GM19099 (cell line): Measurements from ENCODE around the gene SPAG6.

ENCODE experiments used
- POLR2A ChIP-seq: IDR thresholded peaks from 3 replicates; pipeline ENCODE4 v1.6.1; 2011; ENCODE audit warnings: low read depth; ENCODE audit not compliant: insufficient read length; ENCODE audit errors: extremely low read depth

Gene SPAG6

DNA sequence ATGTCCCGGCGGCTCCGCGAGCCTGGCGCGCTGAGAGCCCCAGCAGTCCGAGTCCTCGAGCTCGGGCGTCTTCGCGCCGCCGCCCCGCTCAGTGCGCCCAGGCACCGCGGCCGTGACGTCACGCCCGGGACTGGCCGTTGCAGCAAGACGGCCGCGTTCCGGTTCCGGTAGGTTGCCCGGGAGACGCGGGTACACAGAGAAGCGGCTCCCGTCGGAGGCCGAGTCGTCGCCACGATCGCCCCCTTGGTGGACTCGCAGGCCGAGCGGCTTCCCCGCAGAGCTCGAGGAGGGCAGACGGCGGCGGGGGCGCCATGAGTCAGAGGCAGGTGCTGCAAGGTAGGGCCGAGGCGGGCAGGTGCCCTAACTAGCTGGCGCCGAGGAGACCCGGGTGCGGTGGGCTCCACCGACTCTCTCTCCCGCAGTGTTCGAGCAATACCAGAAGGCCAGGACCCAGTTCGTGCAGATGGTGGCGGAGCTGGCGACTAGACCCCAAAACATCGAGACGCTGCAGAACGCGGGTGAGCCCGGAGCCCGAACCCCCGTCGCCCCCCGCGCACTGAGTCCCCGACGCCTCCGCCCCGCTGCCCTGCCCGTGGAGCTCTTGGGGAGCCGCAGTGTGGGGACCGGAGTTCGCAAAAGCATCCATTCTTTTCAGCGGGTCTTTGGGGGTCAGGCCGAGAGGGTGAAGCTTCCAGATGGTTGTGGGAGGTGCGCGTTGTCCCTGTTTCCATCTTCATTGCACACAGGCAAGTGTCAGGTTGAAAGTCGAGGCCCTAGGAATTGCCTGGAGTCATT, at the start of gene SPAG6:
Gene SPAG6, plus strand, starts transcription at position 196 of the 795 bp plus-strand sequence. Its CDS starts 116 bp downstream, at position 312.
- TF ChIP-seq POLR2A, result peak; percentile 48

DNA sequence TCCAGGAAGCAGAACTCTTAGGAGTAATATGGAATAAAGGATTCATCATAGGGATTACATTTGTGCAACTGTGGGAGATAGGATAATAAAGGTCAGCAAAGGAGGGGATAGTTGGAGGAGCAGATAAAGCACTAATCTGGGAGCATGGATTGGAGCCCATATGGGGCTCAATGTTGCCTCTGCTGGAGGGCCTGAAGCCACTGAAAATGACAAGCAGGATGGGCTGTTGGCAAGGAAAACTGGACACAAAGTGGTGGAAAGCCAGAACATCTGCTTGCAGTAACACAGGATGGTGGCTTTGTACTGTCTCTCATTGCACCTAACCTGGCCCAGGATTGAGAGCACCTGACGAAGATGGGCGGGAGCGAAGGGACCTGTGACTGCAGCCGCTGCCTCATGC, 44.1 kb upstream of the SPAG6 start:
- TF ChIP-seq POLR2A, result no peak

DNA sequence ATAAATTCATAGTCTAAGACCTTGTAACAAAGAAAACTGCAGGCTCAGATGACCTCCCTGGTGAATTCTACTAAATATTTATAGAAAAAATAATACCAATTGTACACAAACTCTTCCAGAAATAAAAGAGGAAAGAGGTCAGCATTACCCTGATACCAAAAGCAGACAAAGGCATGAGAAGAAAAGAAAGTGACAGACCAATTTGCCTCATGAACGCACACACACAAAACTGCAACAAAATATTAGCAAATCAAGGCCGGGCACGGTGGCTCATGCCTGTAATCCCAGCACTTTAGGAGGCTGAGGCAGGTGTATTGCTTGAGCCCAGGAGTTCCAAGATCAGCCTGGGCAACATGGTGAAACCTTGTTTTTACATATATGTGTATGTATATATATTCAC, 41.8 kb upstream of the SPAG6 start:
- no peak for TF ChIP-seq POLR2A

DNA sequence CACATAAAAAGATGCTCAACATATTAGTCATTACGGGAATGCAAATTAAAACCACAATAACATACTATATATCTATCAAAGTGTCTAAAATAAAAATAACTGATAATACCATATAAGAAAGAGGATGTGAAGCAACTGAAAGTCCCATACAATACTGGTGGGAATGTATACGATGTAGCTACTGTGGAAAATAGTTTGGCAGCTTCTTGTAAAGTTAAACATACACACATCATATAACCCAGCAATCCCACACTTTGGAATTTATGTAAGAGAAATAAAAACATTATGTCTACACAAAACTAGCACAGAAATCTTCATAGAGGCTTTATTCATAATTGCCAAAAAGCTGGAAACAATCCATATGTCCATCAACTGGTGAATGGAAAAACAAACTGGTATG, 39.6 kb upstream of the SPAG6 start:
- TF ChIP-seq POLR2A, result no peak

DNA sequence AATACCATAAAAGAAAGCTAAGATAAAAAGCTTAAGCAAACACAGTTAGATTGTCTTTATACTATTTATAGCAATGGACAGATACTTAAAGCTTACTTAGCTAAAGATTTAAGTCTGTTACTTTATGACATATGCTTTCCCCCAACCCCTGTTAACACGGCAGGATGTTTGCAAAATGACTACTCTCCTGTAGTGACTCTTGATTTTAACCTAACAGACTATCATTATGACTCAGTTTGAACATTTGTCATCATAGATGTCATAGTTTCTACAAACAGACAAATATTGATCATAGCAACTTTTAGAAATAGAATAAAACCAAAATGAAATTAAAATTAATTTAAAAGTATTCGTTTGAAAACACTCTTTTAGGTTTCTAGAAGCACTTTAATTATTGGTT, 36.9 kb upstream of the SPAG6 start:
- no peak for TF ChIP-seq POLR2A

DNA sequence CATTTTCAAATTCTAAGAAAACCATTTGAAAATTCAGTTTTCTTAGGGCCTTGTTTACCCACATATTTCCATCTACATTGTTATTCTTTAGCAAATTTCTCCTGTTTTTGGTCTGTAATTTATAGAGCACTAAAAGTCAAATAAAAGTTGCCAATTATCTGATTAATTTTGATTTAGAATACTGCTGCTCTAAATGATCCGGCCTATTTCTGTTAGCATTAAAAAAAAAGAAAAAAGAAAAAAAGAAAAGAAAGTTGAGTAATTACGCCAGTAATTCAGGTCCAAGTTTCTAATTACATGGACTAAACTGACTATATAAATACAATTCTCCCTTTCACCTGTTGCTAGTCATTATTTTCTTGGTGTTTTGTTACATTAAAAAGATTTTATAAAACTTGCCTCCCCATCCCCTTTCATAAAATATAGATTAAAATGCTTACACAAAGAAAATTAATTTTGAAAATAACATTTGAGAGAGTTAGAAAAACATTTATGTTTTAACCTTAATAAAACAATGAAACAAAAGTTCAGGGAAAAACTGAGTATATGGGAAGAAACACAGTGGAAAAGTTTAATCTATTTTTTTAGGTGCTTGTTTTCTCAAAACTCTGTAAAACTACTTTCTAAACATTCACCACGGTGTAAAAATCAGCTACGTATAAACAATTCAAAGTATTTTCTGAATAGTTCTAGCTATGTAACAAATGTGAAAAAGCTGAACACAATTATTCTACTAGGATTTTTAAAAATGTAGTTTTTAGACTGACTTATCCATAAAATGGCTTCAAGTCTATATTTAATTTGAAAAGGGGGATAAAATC, 35.9 kb upstream of the SPAG6 start:
- no peak for TF ChIP-seq POLR2A

DNA sequence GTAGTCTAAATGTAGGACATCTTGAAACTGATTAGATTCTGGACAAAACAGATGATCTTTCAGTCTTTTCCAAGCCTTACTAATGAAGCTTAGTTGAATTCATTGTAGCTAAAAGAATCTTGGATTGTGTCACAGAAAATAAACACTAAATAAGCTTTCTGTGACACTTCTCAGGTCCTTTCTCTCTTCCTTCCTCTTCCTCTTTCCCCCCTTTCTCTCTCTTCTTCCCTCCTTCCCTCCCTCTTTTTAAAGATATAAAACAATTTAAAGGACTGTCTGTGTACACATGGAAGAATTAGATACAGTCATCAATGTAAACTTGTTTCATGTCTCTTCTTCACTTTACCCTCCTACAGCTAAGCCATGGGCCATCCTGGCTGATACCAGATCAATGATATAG, 34.4 kb upstream of the SPAG6 start:
- TF ChIP-seq POLR2A, result no peak

DNA sequence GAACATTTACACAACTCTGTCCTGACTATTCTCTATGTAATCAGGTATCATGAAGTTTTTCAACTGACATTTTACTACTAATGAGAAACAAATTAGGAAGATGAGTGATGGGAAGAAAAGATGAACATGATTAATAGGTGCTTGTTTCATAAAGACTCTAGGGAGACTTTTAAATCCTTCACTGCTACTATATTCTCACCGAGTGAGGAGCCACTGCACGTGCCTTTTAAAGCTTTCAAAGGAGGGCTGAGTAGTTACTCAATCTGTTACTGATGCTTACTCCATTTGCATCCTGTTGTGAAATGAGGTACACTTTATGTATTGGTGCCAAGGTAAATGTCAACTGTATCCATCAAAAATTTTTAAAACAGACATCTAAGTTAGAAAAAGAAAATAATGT, 30.4 kb upstream of the SPAG6 start:
- TF ChIP-seq POLR2A, result no peak

DNA sequence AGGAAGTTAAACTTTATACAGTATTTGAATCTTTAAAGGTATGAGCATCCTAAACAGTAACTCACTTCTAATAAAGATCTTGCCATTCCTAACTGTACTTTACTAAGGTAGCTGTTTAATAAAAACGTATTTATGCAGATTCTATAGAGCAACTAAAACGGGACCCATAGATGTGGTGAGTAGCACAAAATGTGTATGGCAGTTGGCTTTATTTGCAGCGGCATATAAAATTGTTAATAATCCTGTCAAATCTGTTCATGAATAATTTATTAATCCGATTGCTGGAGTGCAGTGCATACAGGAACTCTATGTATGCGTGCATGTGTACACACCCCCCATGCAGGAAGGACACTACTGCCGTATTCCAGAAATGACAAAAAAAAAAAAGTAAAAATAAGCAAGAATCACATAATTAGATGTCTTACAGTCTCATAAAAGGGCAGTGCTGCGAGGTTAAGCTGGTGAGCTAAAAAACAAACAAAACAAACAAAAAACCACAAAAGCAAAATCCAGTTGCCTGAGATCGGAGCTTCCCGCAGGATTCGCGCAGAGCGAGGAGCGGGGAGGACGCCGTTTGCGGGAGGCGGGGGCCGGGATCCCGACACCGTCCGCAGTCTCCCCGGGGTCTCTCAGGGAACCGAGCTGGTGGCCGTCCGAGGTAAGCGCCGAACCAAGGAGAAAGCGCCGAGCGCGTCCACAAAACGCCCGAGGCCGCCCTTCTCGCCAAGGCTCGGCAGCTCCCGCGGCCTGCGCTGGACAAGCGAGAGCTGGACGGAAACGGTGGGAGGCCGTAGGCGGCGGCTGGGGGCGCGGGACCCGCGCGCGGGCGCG, 29.6 kb upstream of the SPAG6 start:
- TF ChIP-seq POLR2A, result no peak

DNA sequence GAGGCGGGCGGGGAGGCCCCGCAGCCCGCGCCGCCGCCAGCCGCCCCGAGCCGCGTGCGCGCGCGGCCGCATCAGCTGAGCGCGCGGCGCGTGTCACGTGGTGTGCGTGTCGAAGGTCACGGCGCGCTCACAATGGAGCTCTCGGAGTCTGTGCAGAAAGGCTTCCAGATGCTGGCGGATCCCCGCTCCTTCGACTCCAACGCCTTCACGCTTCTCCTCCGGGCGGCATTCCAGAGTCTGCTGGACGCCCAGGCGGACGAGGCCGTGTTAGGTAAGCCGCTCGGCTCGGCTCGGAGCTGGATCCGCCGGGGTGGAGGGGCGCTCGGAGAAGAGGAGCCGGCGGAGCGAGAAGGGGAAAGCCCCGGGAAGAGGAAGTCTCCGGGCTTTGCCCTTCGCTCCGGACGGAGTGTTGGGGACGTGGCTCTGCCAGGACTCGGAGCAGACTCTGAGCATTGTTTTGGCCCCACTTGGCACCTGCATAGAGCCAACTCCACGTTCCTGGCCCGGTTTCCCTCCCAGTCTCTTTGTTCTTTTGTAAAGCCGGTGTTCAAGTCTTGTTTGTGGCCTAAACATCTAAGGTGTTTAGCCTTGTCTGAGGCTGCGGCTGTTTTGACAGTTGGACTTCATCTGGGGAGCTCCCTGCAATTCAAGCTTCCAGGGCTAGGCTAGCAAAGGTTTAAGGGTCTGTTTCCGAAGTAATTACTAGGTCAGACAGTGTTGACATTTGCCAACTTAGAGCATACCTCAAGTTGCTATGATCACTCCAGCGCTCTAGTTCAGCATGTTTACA, 28.8 kb upstream of the SPAG6 start, which contains the start of gene COMMD3:
Gene COMMD3, plus strand, starts transcription at position 103 of the 790 bp plus-strand sequence. Its CDS starts 30 bp downstream, at position 133.
- TF ChIP-seq POLR2A, result peak; percentile 96

DNA sequence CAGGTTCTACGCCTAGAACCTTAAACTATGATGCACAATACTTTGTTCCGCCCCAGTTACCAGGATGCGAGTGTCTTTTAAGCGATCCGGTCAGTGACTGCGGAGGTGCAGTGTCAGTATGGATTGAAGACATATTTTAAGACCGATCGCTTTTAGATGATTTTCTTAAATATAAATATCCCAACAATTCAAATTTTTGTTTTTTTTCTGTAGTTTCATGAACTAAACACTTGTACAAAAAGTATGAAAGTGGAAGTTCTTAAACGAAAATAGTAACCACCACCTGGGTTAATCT, 28.3 kb upstream of the SPAG6 start:
- peak; percentile 52 for TF ChIP-seq POLR2A

DNA sequence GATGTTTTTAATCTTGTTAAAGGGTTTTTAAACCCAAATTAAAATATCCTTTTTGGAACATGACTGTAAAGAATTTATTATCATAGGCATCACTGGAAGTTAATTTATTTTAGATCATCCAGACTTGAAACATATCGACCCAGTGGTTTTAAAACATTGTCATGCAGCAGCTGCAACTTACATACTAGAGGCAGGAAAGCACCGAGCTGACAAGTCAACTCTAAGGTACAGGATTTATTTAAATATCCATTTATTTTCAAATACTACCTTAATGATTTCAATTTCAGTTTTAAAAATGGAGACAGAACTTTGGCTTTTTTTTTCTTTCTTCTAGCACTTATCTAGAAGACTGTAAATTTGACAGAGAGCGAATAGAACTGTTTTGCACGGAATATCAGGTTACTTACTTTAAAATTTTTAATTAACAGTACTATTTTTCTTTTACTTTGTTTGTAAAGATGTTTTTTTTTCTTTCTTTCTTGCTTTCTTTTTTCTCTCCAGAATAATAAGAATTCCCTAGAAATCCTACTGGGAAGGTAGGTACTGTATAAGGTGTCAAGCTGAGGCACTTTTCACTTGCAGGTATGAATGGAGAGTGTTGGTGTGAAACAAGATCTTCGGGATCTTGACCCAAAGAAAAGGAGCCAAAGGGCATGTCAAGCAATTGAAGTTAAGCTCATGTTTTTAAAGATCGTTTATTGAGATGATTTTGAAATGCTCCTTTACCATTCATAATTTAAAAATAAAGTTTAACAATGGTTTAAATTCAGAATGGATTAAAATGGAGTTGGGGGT, 27.3 kb upstream of the SPAG6 start:
- no peak for TF ChIP-seq POLR2A

DNA sequence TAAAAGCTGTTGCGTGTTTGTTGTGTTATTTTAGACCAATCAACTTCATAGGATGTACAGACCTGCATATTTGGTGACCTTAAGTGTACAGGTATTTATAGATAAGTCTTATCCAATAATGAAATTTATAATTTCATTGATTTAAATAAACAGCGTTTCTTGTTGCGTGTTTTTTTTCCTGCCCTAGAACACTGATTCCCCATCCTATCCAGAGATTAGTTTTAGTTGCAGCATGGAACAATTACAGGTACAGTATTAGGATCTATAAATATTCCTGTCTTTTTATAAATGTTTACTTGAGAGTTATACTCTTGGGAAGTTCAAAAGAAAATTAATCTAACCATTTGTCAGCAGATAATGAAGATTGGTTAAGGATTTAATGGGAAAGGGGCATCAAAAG, 26.5 kb upstream of the SPAG6 start:
- TF ChIP-seq POLR2A, result no peak

DNA sequence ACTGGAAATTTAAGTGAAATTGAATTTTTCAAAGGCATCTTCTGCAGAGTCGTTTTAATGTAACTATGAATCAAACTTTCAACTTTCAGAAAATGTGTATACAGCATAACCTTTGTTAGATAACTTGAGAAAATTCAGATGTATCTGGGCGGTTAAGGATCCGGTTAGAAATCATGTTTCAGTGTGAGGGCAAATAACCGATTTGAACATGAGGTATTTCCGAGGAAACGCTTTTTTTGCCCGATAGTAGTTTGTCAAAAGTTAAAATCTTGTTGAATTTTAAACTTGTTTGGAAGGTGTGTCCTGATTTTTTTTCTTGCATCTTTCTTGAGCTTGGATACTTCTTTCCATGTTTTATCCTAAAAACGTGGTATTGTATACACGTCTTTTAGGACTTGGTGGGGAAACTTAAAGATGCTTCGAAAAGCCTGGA, 25.7 kb upstream of the SPAG6 start:
- no peak for TF ChIP-seq POLR2A
